Nephron (organoid): ENCODE measurements around the gene KCNT1.

Experiments
- H3K27ac Mint-ChIP-seq, 3 experiments: 2 replicates each; pipeline ENCODE4 v1.8.0; 2020; ENCODE audit warnings: mixed read lengths in 3 of 3, mild to moderate bottlenecking in 2 of 3, moderate library complexity in 1 of 3
- H3K27me3 Mint-ChIP-seq: 2 replicates; pipeline ENCODE4 v1.8.0; 2021; ENCODE audit warnings: low read depth, mild to moderate bottlenecking, moderate library complexity, mixed read lengths
- H3K36me3 Mint-ChIP-seq: 2 replicates; pipeline ENCODE4 v1.8.0; 2020; ENCODE audit warnings: low read depth, mixed read lengths
- H3K4me1 Mint-ChIP-seq: 2 replicates; pipeline ENCODE4 v1.8.0; 2020; ENCODE audit warnings: mixed read lengths
- H3K4me3 Mint-ChIP-seq, 3 experiments: 2 replicates each; pipeline ENCODE4 v1.8.0; 2020; ENCODE audit warnings: mild to moderate bottlenecking in 3 of 3, mixed read lengths in 3 of 3, moderate library complexity in 2 of 3
- H3K9me3 Mint-ChIP-seq: 2 replicates; pipeline ENCODE4 v1.8.0; 2020; ENCODE audit warnings: mixed read lengths
- TF ChIP-seq, protein P1 (sequence below), 3 experiments: fragments of 200-600 bp; sonication (generic); IDR thresholded peaks; one replicate each; pipeline ENCODE4 v1.5.0; 2021; ENCODE audit warnings: antibody characterized with exemption in 3 of 3; ENCODE audit not compliant: unreplicated experiment in 3 of 3

KCNT1 gene

DNA sequence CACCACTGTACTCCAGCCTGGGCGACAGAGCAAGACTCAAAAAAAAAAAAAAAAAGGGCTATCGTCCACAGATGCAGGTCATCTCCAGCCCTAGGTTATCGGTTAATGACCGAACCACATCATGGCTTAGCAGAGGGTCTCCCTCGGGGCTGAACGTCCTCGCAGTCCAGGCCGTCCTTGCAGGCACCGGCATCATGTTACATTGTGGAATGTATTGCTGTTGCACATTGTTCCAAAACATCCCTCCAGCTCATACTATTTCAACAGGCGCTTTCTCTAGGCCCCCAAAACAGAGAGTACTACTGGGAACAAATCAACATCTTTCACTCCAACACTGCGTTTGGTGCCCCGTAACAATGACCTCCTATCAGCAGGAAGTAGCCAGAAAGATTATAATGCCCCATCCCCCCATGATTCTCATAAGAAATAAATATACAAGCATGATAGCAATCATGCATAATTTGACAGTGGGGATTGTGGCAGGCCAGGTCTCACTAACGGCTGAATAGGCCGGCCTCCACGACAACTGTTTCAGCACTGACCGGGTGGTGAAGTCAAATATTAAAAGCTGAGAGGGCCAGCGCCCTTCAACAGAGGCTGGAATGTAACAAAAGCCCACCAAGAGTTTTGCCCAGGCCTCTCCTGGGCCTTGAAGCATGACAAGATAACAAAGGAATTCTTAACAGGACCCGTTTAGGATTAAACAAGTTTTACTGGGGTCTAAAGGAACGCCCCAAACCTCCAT lies 40.0 kb upstream of the KCNT1 start:
- Mint-ChIP-seq H3K27me3 (no peaks in the 10 kb centered on the region), H3K27ac (peak overlapping the region; percentile 77 to 92 (median 81)), H3K4me1 (peaks cover 19% of the 10 kb centered on the region), H3K9me3 (peaks cover 3% of the 10 kb centered on the region), H3K36me3 (no peaks in the 10 kb centered on the region), H3K4me3 (no peak overlapping the region)
- TF ChIP-seq, protein P1, sequence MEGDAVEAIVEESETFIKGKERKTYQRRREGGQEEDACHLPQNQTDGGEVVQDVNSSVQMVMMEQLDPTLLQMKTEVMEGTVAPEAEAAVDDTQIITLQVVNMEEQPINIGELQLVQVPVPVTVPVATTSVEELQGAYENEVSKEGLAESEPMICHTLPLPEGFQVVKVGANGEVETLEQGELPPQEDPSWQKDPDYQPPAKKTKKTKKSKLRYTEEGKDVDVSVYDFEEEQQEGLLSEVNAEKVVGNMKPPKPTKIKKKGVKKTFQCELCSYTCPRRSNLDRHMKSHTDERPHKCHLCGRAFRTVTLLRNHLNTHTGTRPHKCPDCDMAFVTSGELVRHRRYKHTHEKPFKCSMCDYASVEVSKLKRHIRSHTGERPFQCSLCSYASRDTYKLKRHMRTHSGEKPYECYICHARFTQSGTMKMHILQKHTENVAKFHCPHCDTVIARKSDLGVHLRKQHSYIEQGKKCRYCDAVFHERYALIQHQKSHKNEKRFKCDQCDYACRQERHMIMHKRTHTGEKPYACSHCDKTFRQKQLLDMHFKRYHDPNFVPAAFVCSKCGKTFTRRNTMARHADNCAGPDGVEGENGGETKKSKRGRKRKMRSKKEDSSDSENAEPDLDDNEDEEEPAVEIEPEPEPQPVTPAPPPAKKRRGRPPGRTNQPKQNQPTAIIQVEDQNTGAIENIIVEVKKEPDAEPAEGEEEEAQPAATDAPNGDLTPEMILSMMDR (IDR thresholded peaks at IDR 0.05; ENCODE audit: unreplicated experiment in 3 of 3), result no peak

- H3K4me1 Mint-ChIP-seq, result peaks cover 19% of the 10 kb centered on the region
- peak within 1 kb of the TSS; percentile 77 to 92 (median 81) for H3K27ac Mint-ChIP-seq
- no peaks in the 10 kb centered on the region for H3K27me3 Mint-ChIP-seq
- H3K36me3 Mint-ChIP-seq, result no peaks in the 10 kb centered on the region
- peaks cover 2% of the 10 kb centered on the region for H3K9me3 Mint-ChIP-seq
- TF ChIP-seq, protein P1 (IDR thresholded peaks at IDR 0.05; ENCODE audit: unreplicated experiment in 3 of 3), result no peak
- no peak within 1 kb of the TSS for H3K4me3 Mint-ChIP-seq
Observed at GRCh38 chr9:135662758-135663450, 39.1 kb upstream of the KCNT1 start, which contains the start of gene LCN9. LCN9 (plus strand) TSS chr9:135663309; CDS start chr9:135663322, 13 bp downstream.

DNA sequence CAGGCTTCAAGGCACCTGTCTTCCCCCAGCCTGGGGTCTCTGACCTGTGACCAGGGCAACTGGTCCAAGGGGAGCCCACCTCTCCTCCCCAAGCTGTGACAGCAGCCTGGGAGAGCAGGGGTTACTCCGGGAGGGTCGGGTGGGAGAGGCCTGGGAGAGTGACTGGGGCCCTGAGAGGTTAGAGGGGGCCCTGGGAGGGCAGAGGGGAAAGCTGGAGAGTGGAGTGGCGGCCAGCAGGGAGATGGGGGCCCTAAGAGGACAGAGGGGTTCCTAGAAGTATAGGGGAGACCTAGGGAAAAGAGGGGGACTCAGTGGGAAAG lies 38.6 kb upstream of the KCNT1 start:
- H3K27me3 Mint-ChIP-seq, result no peaks in the 10 kb centered on the region
- H3K27ac Mint-ChIP-seq, result no peak overlapping the region
- H3K9me3 Mint-ChIP-seq, result no peaks in the 10 kb centered on the region
- H3K36me3 Mint-ChIP-seq, result no peaks in the 10 kb centered on the region
- no peak overlapping the region for H3K4me3 Mint-ChIP-seq
- H3K4me1 Mint-ChIP-seq, result peaks cover 19% of the 10 kb centered on the region
- TF ChIP-seq, protein P1 (IDR thresholded peaks at IDR 0.05; ENCODE audit: unreplicated experiment in 3 of 3), result no peak

- Mint-ChIP-seq H3K36me3 (no peaks in the 10 kb centered on the region), H3K4me1 (peaks cover 19% of the 10 kb centered on the region)
- TF ChIP-seq, protein P1 (IDR thresholded peaks at IDR 0.05; ENCODE audit: unreplicated experiment in 3 of 3), result no peak
Observed at GRCh38 chr9:135663857-135664256, 38.1 kb upstream of the KCNT1 start.

DNA sequence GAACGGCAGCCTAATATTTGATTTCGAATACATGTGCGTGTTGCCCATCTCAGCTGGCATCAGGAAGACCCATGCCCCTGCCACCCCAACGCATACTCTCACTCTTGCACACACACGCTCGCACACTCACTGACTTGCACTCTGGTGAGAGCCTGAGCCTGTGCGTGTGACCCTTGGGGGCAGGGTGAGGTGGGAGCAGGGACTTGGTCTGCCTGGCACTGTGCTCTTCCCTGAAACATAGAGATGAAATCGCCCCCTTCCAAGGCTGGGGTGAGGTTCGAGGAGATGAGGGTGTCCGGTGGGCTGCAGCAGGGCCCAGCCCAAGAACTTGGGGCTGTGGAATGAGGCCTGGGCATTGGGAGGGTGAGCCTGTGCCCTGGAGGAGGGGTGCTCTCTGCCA lies 37.7 kb upstream of the KCNT1 start:
- H3K4me1 Mint-ChIP-seq, result peaks cover 19% of the 10 kb centered on the region
- H3K4me3 Mint-ChIP-seq, result no peak overlapping the region
- TF ChIP-seq, protein P1 (IDR thresholded peaks at IDR 0.05; ENCODE audit: unreplicated experiment in 3 of 3), result no peak
- no peaks in the 10 kb centered on the region for H3K36me3 Mint-ChIP-seq
- peaks cover 4% of the 10 kb centered on the region for H3K9me3 Mint-ChIP-seq
- H3K27ac Mint-ChIP-seq, result no peak overlapping the region
- peaks cover 5% of the 10 kb centered on the region for H3K27me3 Mint-ChIP-seq

More at GRCh38 chr9:135663857-135664256, 38.1 kb upstream of the KCNT1 start:
- Mint-ChIP-seq H3K9me3 (peaks cover under 1% of the 10 kb centered on the region), H3K27me3 (peaks cover under 1% of the 10 kb centered on the region), H3K27ac (no peak overlapping the region), H3K4me3 (no peak overlapping the region)
